Measurements from ENCODE around the gene VWA3A.
A peak's percentile ranks its signal among the peaks of the same experiment; 100 is the strongest.

GRCh38 chr16:22195695-22196558 lies 103.6 kb downstream of the VWA3A start:
- TF ChIP-seq POLR2A (IDR thresholded peaks at IDR 0.05) (no peak), CTCF (IDR thresholded peaks at IDR 0.05) (peak; percentile 86 to 98 (median 95))

Measured in right lobe of liver (tissue), 4 donors.